ENCODE data around the gene ZCCHC14.
"Not testable (repeated sequence)": the region's sequence is repeated elsewhere in the genome, so short reads cannot be mapped to it uniquely, and the experiment has no call there.

DNA sequence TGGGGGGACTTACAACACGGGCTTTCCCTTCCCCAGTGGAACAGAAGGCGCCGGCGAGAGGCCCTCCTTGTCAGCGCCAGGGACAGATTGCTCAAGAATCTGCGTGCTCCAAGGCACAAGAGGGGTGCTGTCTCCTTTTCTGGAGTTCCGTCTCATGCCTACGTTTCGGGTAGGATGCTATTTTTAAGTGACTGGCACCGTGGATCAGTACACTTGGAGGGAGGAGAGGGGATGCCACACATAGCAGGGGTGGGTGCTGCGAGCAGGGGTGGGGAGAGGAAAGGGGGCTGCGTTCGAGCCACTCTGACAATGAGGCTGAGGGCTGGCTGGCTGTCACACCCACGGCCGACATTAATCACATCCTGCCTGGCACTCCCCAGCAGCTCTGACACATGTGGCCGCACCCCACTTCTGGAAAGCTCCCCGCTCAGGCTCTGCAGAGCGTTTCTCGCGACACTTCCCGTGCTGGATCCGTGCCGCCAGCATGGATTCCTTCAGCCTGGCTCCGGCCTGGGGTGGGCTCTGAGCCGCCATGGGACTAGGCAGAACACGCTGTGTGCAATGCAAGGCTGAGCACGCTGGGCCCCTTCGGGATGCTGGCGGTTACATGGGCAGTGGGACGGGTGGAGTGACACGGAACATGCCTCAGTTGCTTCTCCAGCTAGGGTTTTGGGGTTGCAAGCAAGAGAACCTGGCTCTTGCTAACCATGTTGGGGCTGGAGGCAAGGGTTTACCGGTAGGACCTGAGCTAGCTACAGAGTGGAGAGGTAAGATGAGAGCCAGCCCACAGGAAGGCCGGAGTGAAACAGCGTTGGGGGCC, 25.0 kb upstream of the ZCCHC14 start:
- TF ChIP-seq POLR2A (IDR thresholded peaks at IDR 0.05; ENCODE audit: low read depth) = not testable (repeated sequence)
- TF ChIP-seq, protein P1, sequence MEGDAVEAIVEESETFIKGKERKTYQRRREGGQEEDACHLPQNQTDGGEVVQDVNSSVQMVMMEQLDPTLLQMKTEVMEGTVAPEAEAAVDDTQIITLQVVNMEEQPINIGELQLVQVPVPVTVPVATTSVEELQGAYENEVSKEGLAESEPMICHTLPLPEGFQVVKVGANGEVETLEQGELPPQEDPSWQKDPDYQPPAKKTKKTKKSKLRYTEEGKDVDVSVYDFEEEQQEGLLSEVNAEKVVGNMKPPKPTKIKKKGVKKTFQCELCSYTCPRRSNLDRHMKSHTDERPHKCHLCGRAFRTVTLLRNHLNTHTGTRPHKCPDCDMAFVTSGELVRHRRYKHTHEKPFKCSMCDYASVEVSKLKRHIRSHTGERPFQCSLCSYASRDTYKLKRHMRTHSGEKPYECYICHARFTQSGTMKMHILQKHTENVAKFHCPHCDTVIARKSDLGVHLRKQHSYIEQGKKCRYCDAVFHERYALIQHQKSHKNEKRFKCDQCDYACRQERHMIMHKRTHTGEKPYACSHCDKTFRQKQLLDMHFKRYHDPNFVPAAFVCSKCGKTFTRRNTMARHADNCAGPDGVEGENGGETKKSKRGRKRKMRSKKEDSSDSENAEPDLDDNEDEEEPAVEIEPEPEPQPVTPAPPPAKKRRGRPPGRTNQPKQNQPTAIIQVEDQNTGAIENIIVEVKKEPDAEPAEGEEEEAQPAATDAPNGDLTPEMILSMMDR (IDR thresholded peaks at IDR 0.05) = not testable (repeated sequence)

All from esophagus muscularis mucosa (tissue), 3 donors.